ENCODE results near the gene RNPEPL1. TPM values are rescaled to one million over a fixed set of nuclear protein-coding genes. Genes with fewer than 3 reads are reported as not detected.
"Not testable (repeated sequence)": the region's sequence is repeated elsewhere in the genome, so short reads cannot be mapped to it uniquely, and the experiment has no call there.

The RNPEPL1 gene
- total RNA-seq, 3 donors from 2014 or later, result 76.4 to 119 (median 76.9) TPM

- Histone ChIP-seq H3K9me3 (no peaks in the 10 kb centered on the region), H3K4me1 (ENCODE audit: low read depth) (peaks cover 68% of the 10 kb centered on the region), H3K36me3 (ENCODE audit: low read depth) (no peaks in the 10 kb centered on the region), H3K4me3 (no peak overlapping the region)
- DNase-seq (no peak), ATAC-seq (no peak)
- no peak for TF ChIP-seq CTCF (IDR thresholded peaks at IDR 0.05)
- intact Hi-C loops (cut with DNase I, micrococcal nuclease), result no loop called here
These were observed 6.8 kb upstream of the RNPEPL1 start for GRCh38 chr2:240561325-240561971.

- H3K4me3 ChIP-seq; ATAC-seq; H3K36me3 ChIP-seq (ENCODE audit: low read depth); intact Hi-C loops (cut with DNase I, micrococcal nuclease); H3K9me3 ChIP-seq: not testable (repeated sequence)
- peak in 1 of 3 donors; percentile 49 for DNase-seq
- H3K4me1 ChIP-seq (ENCODE audit: low read depth), result peaks cover 70% of the 10 kb centered on the region
These were observed 5.1 kb upstream of the RNPEPL1 start for GRCh38 chr2:240563231-240563630.

- Histone ChIP-seq H3K4me3 (no peak overlapping the region), H3K9me3 (no peaks in the 10 kb centered on the region), H3K36me3 (ENCODE audit: low read depth) (no peaks in the 10 kb centered on the region), H3K4me1 (ENCODE audit: low read depth) (peaks cover 67% of the 10 kb centered on the region)
- intact Hi-C loops (cut with DNase I, micrococcal nuclease), result no loop called here
- DNase-seq (peak in 1 of 3 donors; percentile 48), ATAC-seq (no peak)
- TF ChIP-seq CTCF (IDR thresholded peaks at IDR 0.05), result no peak
These were observed 4.2 kb upstream of the RNPEPL1 start for GRCh38 chr2:240563951-240564560.

- intact Hi-C loops (cut with DNase I, micrococcal nuclease), result no loop called here
- peaks cover 67% of the 10 kb centered on the region for H3K4me1 ChIP-seq (ENCODE audit: low read depth)
- no peaks in the 10 kb centered on the region for H3K9me3 ChIP-seq
- H3K36me3 ChIP-seq (ENCODE audit: low read depth), result no peaks in the 10 kb centered on the region
- DNase-seq (peak in 2 of 3 donors; percentile 17 to 52), ATAC-seq (no peak)
- TF ChIP-seq CTCF (IDR thresholded peaks at IDR 0.05), result no peak
- H3K4me3 ChIP-seq, result no peak overlapping the region
These were observed 3.5 kb upstream of the RNPEPL1 start for GRCh38 chr2:240564561-240565332.

- peak; percentile 54 for ATAC-seq
- intact Hi-C loops (cut with DNase I, micrococcal nuclease), result no loop called here
- Histone ChIP-seq H3K36me3 (ENCODE audit: low read depth) (no peaks in the 10 kb centered on the region), H3K4me3 (no peak overlapping the region), H3K4me1 (ENCODE audit: low read depth) (peaks cover 72% of the 10 kb centered on the region), H3K9me3 (no peaks in the 10 kb centered on the region)
- peak; percentile 87 to 97 (median 89) for DNase-seq
- no peak for TF ChIP-seq CTCF (IDR thresholded peaks at IDR 0.05)
These were observed 2.7 kb upstream of the RNPEPL1 start for GRCh38 chr2:240565333-240566202.
